Measurements from ENCODE around the gene SH3BGRL.

DNA sequence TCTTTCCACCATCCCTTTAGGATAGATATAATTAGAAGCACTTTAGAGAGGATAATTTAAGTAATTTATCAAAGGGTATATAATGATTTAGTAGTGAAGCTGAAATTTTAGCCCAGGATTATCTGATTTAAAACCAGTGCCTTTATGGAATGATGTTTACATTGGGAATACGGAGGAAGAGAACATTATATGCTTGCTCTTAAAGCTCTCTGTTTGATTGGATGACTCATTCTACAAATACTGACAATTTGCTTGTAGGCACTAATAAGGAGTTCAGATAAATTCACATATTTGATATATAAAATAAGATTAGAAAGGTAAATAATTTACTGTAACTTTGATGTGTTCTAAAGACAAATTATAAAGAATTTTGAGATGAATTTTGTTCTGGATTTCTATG is 84.7 kb downstream of the SH3BGRL start:
- TF ChIP-seq, protein P1, sequence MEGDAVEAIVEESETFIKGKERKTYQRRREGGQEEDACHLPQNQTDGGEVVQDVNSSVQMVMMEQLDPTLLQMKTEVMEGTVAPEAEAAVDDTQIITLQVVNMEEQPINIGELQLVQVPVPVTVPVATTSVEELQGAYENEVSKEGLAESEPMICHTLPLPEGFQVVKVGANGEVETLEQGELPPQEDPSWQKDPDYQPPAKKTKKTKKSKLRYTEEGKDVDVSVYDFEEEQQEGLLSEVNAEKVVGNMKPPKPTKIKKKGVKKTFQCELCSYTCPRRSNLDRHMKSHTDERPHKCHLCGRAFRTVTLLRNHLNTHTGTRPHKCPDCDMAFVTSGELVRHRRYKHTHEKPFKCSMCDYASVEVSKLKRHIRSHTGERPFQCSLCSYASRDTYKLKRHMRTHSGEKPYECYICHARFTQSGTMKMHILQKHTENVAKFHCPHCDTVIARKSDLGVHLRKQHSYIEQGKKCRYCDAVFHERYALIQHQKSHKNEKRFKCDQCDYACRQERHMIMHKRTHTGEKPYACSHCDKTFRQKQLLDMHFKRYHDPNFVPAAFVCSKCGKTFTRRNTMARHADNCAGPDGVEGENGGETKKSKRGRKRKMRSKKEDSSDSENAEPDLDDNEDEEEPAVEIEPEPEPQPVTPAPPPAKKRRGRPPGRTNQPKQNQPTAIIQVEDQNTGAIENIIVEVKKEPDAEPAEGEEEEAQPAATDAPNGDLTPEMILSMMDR (IDR thresholded peaks at IDR 0.05): no peak
- TF ChIP-seq POLR2A (IDR thresholded peaks at IDR 0.05) (no peak), EP300 (IDR thresholded peaks at IDR 0.05) (no peak)
